Breast epithelium (tissue), 4 donors: ENCODE measurements around the gene SLC5A11. TPM values are rescaled to one million over a fixed set of nuclear protein-coding genes. Genes with fewer than 3 reads are reported as not detected.

ENCODE experiments used
- DNase-seq, 2 donors: peaks; one replicate each; pipeline ENCODE4 v3.0.0-alpha.2; 2019; ENCODE audit warnings: low spot score in 2 of 2
- H3K27ac ChIP-seq, 2 donors: fragments of 200-600 bp; sonication (generic) in 1 of 2; one replicate each; pipeline ENCODE4 v1.5.1; 2016 to 2019; ENCODE audit warnings: mild to moderate bottlenecking in 1 of 2
- H3K27me3 ChIP-seq, 2 donors: fragments of 200-600 bp; sonication (generic) in 1 of 2; one replicate each; pipeline versions ENCODE4 v1.5.1 to v1.6.0; 2017 to 2019; ENCODE audit warnings: control low read depth in 1 of 2, mild to moderate bottlenecking in 1 of 2
- H3K36me3 ChIP-seq: fragments of 200-600 bp; one replicate; pipeline ENCODE4 v1.5.1; 2019
- H3K4me1 ChIP-seq, 2 donors: fragments of 200-600 bp; sonication (generic); one replicate each; pipeline ENCODE4 v1.5.1; 2016 to 2019; ENCODE audit warnings: control low read depth in 1 of 2
- H3K4me3 ChIP-seq, 3 donors: fragments of 200-600 bp; sonication (generic); 1 replicate in 2 of 3; 2 replicates in 1 of 3; pipeline ENCODE4 v1.5.1; 2016 to 2019; ENCODE audit warnings: mild to moderate bottlenecking in 3 of 3, moderate library complexity in 2 of 3
- H3K9me3 ChIP-seq, 2 donors: fragments of 200-600 bp; sonication (generic) in 1 of 2; one replicate each; pipeline ENCODE4 v1.5.1; 2016 to 2019; ENCODE audit warnings: control low read depth in 1 of 2
- CTCF ChIP-seq, 3 donors: fragments of 450-650 bp; IDR thresholded peaks; one replicate each; pipeline ENCODE4 v1.5.1; 2016 to 2017; ENCODE audit warnings: antibody characterized with exemption in 3 of 3, mild to moderate bottlenecking in 3 of 3, moderate library complexity in 3 of 3
- POLR2A ChIP-seq: fragments of 450-650 bp; IDR thresholded peaks from one replicate; pipeline ENCODE4 v1.6.1; 2016; ENCODE audit warnings: antibody characterized with exemption, mild to moderate bottlenecking, moderate library complexity
- POLR2AphosphoS5 ChIP-seq, 3 donors: sonication (generic); formaldehyde crosslinking; IDR thresholded peaks; one replicate each; pipeline ENCODE4 v1.6.1; 2017; ENCODE audit warnings: antibody characterized with exemption in 3 of 3
- intact Hi-C: fragments of 100-400 bp; cut with DNase I; formaldehyde crosslinking; loops from one replicate; pipeline ENCODE4 v1.15.1; 2023; ENCODE audit warnings: low total_unique reads
- total RNA-seq, 3 donors: library from RNA; depleted of rRNA; stranded (reverse); fragments of >200 nt; gene quantifications; one replicate each; pipeline ENCODE4 v1.1.0, GENCODE V29; 2016

The SLC5A11 gene
- total RNA-seq, 3 donors from 2014 or later: 0.16 to 1.8 (median 0.66) TPM

GRCh38 chr16:24848065-24848464, 2.3 kb downstream of the SLC5A11 start:
- no peak for TF ChIP-seq CTCF (IDR thresholded peaks at IDR 0.05)
- DNase-seq: no peak
- H3K36me3 ChIP-seq: no peaks in the 10 kb centered on the region
- H3K9me3 ChIP-seq: no peaks in the 10 kb centered on the region
- H3K4me1 ChIP-seq: no peaks in the 10 kb centered on the region
- no peak overlapping the region for H3K27ac ChIP-seq
- H3K27me3 ChIP-seq: no peaks in the 10 kb centered on the region
- intact Hi-C loops: no loop called here
- no peak overlapping the region for H3K4me3 ChIP-seq

- intact Hi-C loops: no loop called here
- H3K4me1 ChIP-seq: no peaks in the 10 kb centered on the region
- TF ChIP-seq POLR2A (no peak), CTCF (IDR thresholded peaks at IDR 0.05) (no peak)
- no peaks in the 10 kb centered on the region for H3K27me3 ChIP-seq
- DNase-seq: no peak
- H3K36me3 ChIP-seq: no peaks in the 10 kb centered on the region
- no peak overlapping the region for H3K27ac ChIP-seq
- H3K9me3 ChIP-seq: no peaks in the 10 kb centered on the region
- H3K4me3 ChIP-seq: no peak overlapping the region
Observed at GRCh38 chr16:24849641-24850040, 3.9 kb downstream of the SLC5A11 start.

- Histone ChIP-seq H3K27me3 (no peaks in the 10 kb centered on the region), H3K4me1 (no peaks in the 10 kb centered on the region), H3K9me3 (no peaks in the 10 kb centered on the region), H3K4me3 (no peak overlapping the region), H3K27ac (no peak overlapping the region), H3K36me3 (no peaks in the 10 kb centered on the region)
- intact Hi-C loops: no loop called here
- TF ChIP-seq POLR2A (no peak), CTCF (IDR thresholded peaks at IDR 0.05) (no peak), POLR2AphosphoS5 (IDR thresholded peaks at IDR 0.05) (no peak)
- DNase-seq: no peak
Observed at GRCh38 chr16:24850289-24850938, 4.7 kb downstream of the SLC5A11 start.

GRCh38 chr16:24851700-24852099, 5.9 kb downstream of the SLC5A11 start:
- no peak for DNase-seq
- intact Hi-C loops: no loop called here
- H3K27ac ChIP-seq: peak overlapping the region; percentile 8 to 55

GRCh38 chr16:24852281-24852721, 6.5 kb downstream of the SLC5A11 start:
- peak overlapping the region; percentile 55 to 64 for H3K27ac ChIP-seq
- TF ChIP-seq CTCF (IDR thresholded peaks at IDR 0.05) (no peak), POLR2AphosphoS5 (IDR thresholded peaks at IDR 0.05) (no peak), POLR2A (no peak)
- H3K36me3 ChIP-seq: no peaks in the 10 kb centered on the region
- H3K9me3 ChIP-seq: no peaks in the 10 kb centered on the region
- H3K27me3 ChIP-seq: no peaks in the 10 kb centered on the region
- intact Hi-C loops: no loop called here
- peak in 1 of 2 donors; percentile 68 for DNase-seq
- no peaks in the 10 kb centered on the region for H3K4me1 ChIP-seq
- H3K4me3 ChIP-seq: no peak overlapping the region

More at GRCh38 chr16:24851700-24852099, 5.9 kb downstream of the SLC5A11 start:
- no peaks in the 10 kb centered on the region for H3K4me1 ChIP-seq
- H3K4me3 ChIP-seq: no peak overlapping the region
- no peak for TF ChIP-seq POLR2A
- TF ChIP-seq POLR2AphosphoS5 (IDR thresholded peaks at IDR 0.05): no peak
- TF ChIP-seq CTCF (IDR thresholded peaks at IDR 0.05): no peak
- no peaks in the 10 kb centered on the region for H3K36me3 ChIP-seq
- no peaks in the 10 kb centered on the region for H3K27me3 ChIP-seq
- no peaks in the 10 kb centered on the region for H3K9me3 ChIP-seq
